ENCODE measurements around the gene CLMP.
A peak's percentile ranks its signal among the peaks of the same experiment; 100 is the strongest.
"Not testable (repeated sequence)": the region's sequence is repeated elsewhere in the genome, so short reads cannot be mapped to it uniquely, and the experiment has no call there.

The CLMP gene

GRCh38 chr11:123137431-123138224 is 57.4 kb downstream of the CLMP start:
- H3K18ac ChIP-seq (ENCODE audit: low read depth in 1 of 2, low read length in 2 of 2), result peak overlapping the region in 1 of 2 experiments; percentile 43
- H2BK5ac ChIP-seq (ENCODE audit: low read depth, low read length, poor library complexity, severe bottlenecking), result no peak overlapping the region
- H3K79me1 ChIP-seq (replicated peaks; ENCODE audit: low read length, poor library complexity, severe bottlenecking), result peaks cover 4% of the 10 kb centered on the region
- H3K4me2 ChIP-seq (ENCODE audit: low read length, poor library complexity, severe bottlenecking), result peak overlapping the region; percentile 47
- no peak overlapping the region for H3K14ac ChIP-seq (ENCODE audit: low read length in 2 of 2)
- H2AFZ ChIP-seq (ENCODE audit: low read depth, low read length), result no peak overlapping the region
- WGBS, result 48% methylated on average over 19 of the region's 24 CpGs
- H3K4ac ChIP-seq (ENCODE audit: low read depth in 1 of 2, low read length in 2 of 2), result no peak overlapping the region
- H2AK5ac ChIP-seq (ENCODE audit: low read length, severe bottlenecking), result no peak overlapping the region
- peak overlapping the region in 1 of 2 experiments; percentile 50 for H3K4me3 ChIP-seq (ENCODE audit: insufficient read depth in 1 of 2, low read depth in 1 of 2, low read length in 2 of 2)
- H4K91ac ChIP-seq (ENCODE audit: low read length), result no peak overlapping the region
- H3K23ac ChIP-seq (ENCODE audit: low read length in 2 of 2), result no peak overlapping the region
- peak; percentile 86 for DNase-seq
- H3K36me3 ChIP-seq (ENCODE audit: control insufficient read depth in 1 of 2, insufficient read depth in 2 of 2, low read depth in 1 of 2, low read length in 2 of 2), result peaks cover 0 to 15% of the 10 kb centered on the region in 2 experiments
- no peaks in the 10 kb centered on the region for H3K9me3 ChIP-seq (ENCODE audit: control insufficient read depth, low read length)
- peaks cover 7% of the 10 kb centered on the region for H3K4me1 ChIP-seq (ENCODE audit: control insufficient read depth, insufficient read depth, low read depth, low read length)
- no peak overlapping the region for H2BK12ac ChIP-seq (ENCODE audit: low read length in 2 of 2)
- H2BK15ac ChIP-seq (ENCODE audit: low read depth, poor library complexity, severe bottlenecking), result no peak overlapping the region
- H3K27ac ChIP-seq (ENCODE audit: low read length, poor library complexity, severe bottlenecking), result peak overlapping the region; percentile 49
- H4K8ac ChIP-seq (ENCODE audit: low read length), result peak overlapping the region; percentile 75
- peak overlapping the region; percentile 88 for H3K9ac ChIP-seq (ENCODE audit: low read length)
- peak overlapping the region; percentile 61 for H2BK120ac ChIP-seq (ENCODE audit: low read depth, low read length)
- no peaks in the 10 kb centered on the region for H3K27me3 ChIP-seq (ENCODE audit: control insufficient read depth in 1 of 2, insufficient read depth in 1 of 2, low read length in 2 of 2)

- Histone ChIP-seq H3K9ac (ENCODE audit: low read length) (peak overlapping the region; percentile 75), H2AK5ac (ENCODE audit: low read length, severe bottlenecking) (peak overlapping the region; percentile 65), H3K79me1 (replicated peaks; ENCODE audit: low read length, poor library complexity, severe bottlenecking) (peaks cover 4% of the 10 kb centered on the region), H3K4ac (ENCODE audit: low read depth in 1 of 2, low read length in 2 of 2) (no peak overlapping the region), H3K9me3 (ENCODE audit: control insufficient read depth, low read length) (no peaks in the 10 kb centered on the region), H3K14ac (ENCODE audit: low read length in 2 of 2) (no peak overlapping the region), H3K27ac (ENCODE audit: low read length, poor library complexity, severe bottlenecking) (no peak overlapping the region), H3K27me3 (ENCODE audit: control insufficient read depth in 1 of 2, insufficient read depth in 1 of 2, low read length in 2 of 2) (no peaks in the 10 kb centered on the region), H3K4me2 (ENCODE audit: low read length, poor library complexity, severe bottlenecking) (no peak overlapping the region), H2AFZ (ENCODE audit: low read depth, low read length) (no peak overlapping the region), H3K23ac (ENCODE audit: low read length in 2 of 2) (no peak overlapping the region), H2BK5ac (ENCODE audit: low read depth, low read length, poor library complexity, severe bottlenecking) (no peak overlapping the region), H4K91ac (ENCODE audit: low read length) (no peak overlapping the region), H4K8ac (ENCODE audit: low read length) (no peak overlapping the region), H3K18ac (ENCODE audit: low read depth in 1 of 2, low read length in 2 of 2) (peak overlapping the region; percentile 17 to 40), H3K4me1 (ENCODE audit: control insufficient read depth, insufficient read depth, low read depth, low read length) (peaks cover 7% of the 10 kb centered on the region), H3K36me3 (ENCODE audit: control insufficient read depth in 1 of 2, insufficient read depth in 2 of 2, low read depth in 1 of 2, low read length in 2 of 2) (peaks cover 0 to 13% of the 10 kb centered on the region in 2 experiments), H2BK120ac (ENCODE audit: low read depth, low read length) (no peak overlapping the region), H2BK12ac (ENCODE audit: low read length in 2 of 2) (no peak overlapping the region), H3K4me3 (ENCODE audit: insufficient read depth in 1 of 2, low read depth in 1 of 2, low read length in 2 of 2) (no peak overlapping the region), H2BK15ac (ENCODE audit: low read depth, poor library complexity, severe bottlenecking) (no peak overlapping the region)
- DNase-seq, result no peak
- 97% methylated on average over 15 of the region's 18 CpGs for WGBS
Measured at GRCh38 chr11:123135863-123136446, 59.1 kb downstream of the CLMP start.

- Histone ChIP-seq H3K4ac (ENCODE audit: low read depth in 1 of 2, low read length in 2 of 2) (no peak overlapping the region), H3K4me2 (ENCODE audit: low read length, poor library complexity, severe bottlenecking) (no peak overlapping the region), H3K4me1 (ENCODE audit: control insufficient read depth, insufficient read depth, low read depth, low read length) (peaks cover 9% of the 10 kb centered on the region), H4K8ac (ENCODE audit: low read length) (no peak overlapping the region), H2BK15ac (ENCODE audit: low read depth, poor library complexity, severe bottlenecking) (no peak overlapping the region), H2BK5ac (ENCODE audit: low read depth, low read length, poor library complexity, severe bottlenecking) (no peak overlapping the region), H3K18ac (ENCODE audit: low read depth in 1 of 2, low read length in 2 of 2) (peak overlapping the region in 1 of 2 experiments; percentile 43), H3K14ac (ENCODE audit: low read length in 2 of 2) (no peak overlapping the region), H2AK5ac (ENCODE audit: low read length, severe bottlenecking) (no peak overlapping the region), H3K27me3 (ENCODE audit: control insufficient read depth in 1 of 2, insufficient read depth in 1 of 2, low read length in 2 of 2) (no peaks in the 10 kb centered on the region), H4K91ac (ENCODE audit: low read length) (no peak overlapping the region), H2BK12ac (ENCODE audit: low read length in 2 of 2) (no peak overlapping the region), H3K79me1 (replicated peaks; ENCODE audit: low read length, poor library complexity, severe bottlenecking) (peaks cover 6% of the 10 kb centered on the region), H3K36me3 (ENCODE audit: control insufficient read depth in 1 of 2, insufficient read depth in 2 of 2, low read depth in 1 of 2, low read length in 2 of 2) (peaks cover 0 to 17% of the 10 kb centered on the region in 2 experiments), H2AFZ (ENCODE audit: low read depth, low read length) (no peak overlapping the region), H2BK120ac (ENCODE audit: low read depth, low read length) (no peak overlapping the region), H3K9ac (ENCODE audit: low read length) (peak overlapping the region; percentile 7), H3K27ac (ENCODE audit: low read length, poor library complexity, severe bottlenecking) (no peak overlapping the region), H3K23ac (ENCODE audit: low read length in 2 of 2) (no peak overlapping the region), H3K4me3 (ENCODE audit: insufficient read depth in 1 of 2, low read depth in 1 of 2, low read length in 2 of 2) (no peak overlapping the region), H3K9me3 (ENCODE audit: control insufficient read depth, low read length) (no peaks in the 10 kb centered on the region)
- DNase-seq, result no peak
- WGBS, result 95% methylated on average over 6 of the region's 6 CpGs
Measured at GRCh38 chr11:123132881-123133280, 62.2 kb downstream of the CLMP start.

GRCh38 chr11:123132034-123132766 is 62.8 kb downstream of the CLMP start:
- not testable (repeated sequence) for H2BK5ac ChIP-seq (ENCODE audit: low read depth, low read length, poor library complexity, severe bottlenecking); H2AFZ ChIP-seq (ENCODE audit: low read depth, low read length); H2BK15ac ChIP-seq (ENCODE audit: low read depth, poor library complexity, severe bottlenecking); H3K4me3 ChIP-seq (ENCODE audit: insufficient read depth in 1 of 2, low read depth in 1 of 2, low read length in 2 of 2); H3K4me2 ChIP-seq (ENCODE audit: low read length, poor library complexity, severe bottlenecking); H4K8ac ChIP-seq (ENCODE audit: low read length); H3K27me3 ChIP-seq (ENCODE audit: control insufficient read depth in 1 of 2, insufficient read depth in 1 of 2, low read length in 2 of 2); H3K79me1 ChIP-seq (replicated peaks; ENCODE audit: low read length, poor library complexity, severe bottlenecking); H3K4ac ChIP-seq (ENCODE audit: low read depth in 1 of 2, low read length in 2 of 2); H2AK5ac ChIP-seq (ENCODE audit: low read length, severe bottlenecking); H4K91ac ChIP-seq (ENCODE audit: low read length); H2BK12ac ChIP-seq (ENCODE audit: low read length in 2 of 2); H3K23ac ChIP-seq (ENCODE audit: low read length in 2 of 2); DNase-seq; H2BK120ac ChIP-seq (ENCODE audit: low read depth, low read length); H3K14ac ChIP-seq (ENCODE audit: low read length in 2 of 2); H3K9me3 ChIP-seq (ENCODE audit: control insufficient read depth, low read length); H3K4me1 ChIP-seq (ENCODE audit: control insufficient read depth, insufficient read depth, low read depth, low read length); H3K27ac ChIP-seq (ENCODE audit: low read length, poor library complexity, severe bottlenecking)
- WGBS, result 87% methylated on average over 7 of the region's 8 CpGs
- Histone ChIP-seq H3K36me3 (ENCODE audit: control insufficient read depth in 1 of 2, insufficient read depth in 2 of 2, low read depth in 1 of 2, low read length in 2 of 2) (peaks cover 0 to 22% of the 10 kb centered on the region in 2 experiments), H3K9ac (ENCODE audit: low read length) (peak overlapping the region; percentile 55), H3K18ac (ENCODE audit: low read depth in 1 of 2, low read length in 2 of 2) (peak overlapping the region in 1 of 2 experiments; percentile 52)
